Activated B cell treated with CpG ODN at 0.5 μM for 24 hours (primary cell): ENCODE measurements around the gene EIF3A. TPM values are rescaled to one million over a fixed set of nuclear protein-coding genes. Genes with fewer than 3 reads are reported as not detected.

Source experiments
- ATAC-seq: fragments of 200-7000 bp; cut with Tn5 transposase; one replicate; pipeline ENCODE4 v1.10.0; 2021; ENCODE audit warnings: low read depth, mild to moderate bottlenecking, moderate library complexity
- CTCF ChIA-PET: fragments of 350-600 bp; sonication (Branson Sonifier 250); formaldehyde crosslinking; loops from one replicate; lab custom pipeline; 2021; ENCODE audit warnings: antibody characterized with exemption; lab: Charles Lee
- POLR2A ChIA-PET: fragments of 350-600 bp; sonication (Branson Sonifier 250); formaldehyde crosslinking; loops from one replicate; lab custom pipeline; 2021; ENCODE audit warnings: antibody characterized with exemption; lab: Charles Lee
- DNase-seq: peaks from one replicate; pipeline ENCODE4 v3.0.0; 2022
- H3K27ac Mint-ChIP-seq: one replicate; pipeline ENCODE4 v1.8.0; 2020; ENCODE audit warnings: mixed read lengths
- H3K27me3 Mint-ChIP-seq: one replicate; pipeline ENCODE4 v1.8.0; 2021; ENCODE audit warnings: mixed read lengths
- H3K36me3 Mint-ChIP-seq: one replicate; pipeline ENCODE4 v1.8.0; 2021; ENCODE audit warnings: low read depth, mixed read lengths
- H3K4me1 Mint-ChIP-seq: one replicate; pipeline ENCODE4 v1.8.0; 2021; ENCODE audit warnings: mixed read lengths
- H3K4me3 Mint-ChIP-seq: one replicate; pipeline ENCODE4 v1.8.0; 2020; ENCODE audit warnings: mild to moderate bottlenecking, mixed read lengths
- H3K9me3 Mint-ChIP-seq: one replicate; pipeline ENCODE4 v1.8.0; 2020; ENCODE audit warnings: mixed read lengths
- intact Hi-C: fragments of 100-400 bp; cut with micrococcal nuclease; formaldehyde crosslinking; loops from one replicate; pipeline ENCODE4 v1.15.1; 2024
- total RNA-seq: library from RNA; stranded (reverse); gene quantifications from 2 replicates; pipeline ENCODE4 v1.2.3, GENCODE V29; 2022
- TF ChIP-seq, protein P1 (sequence below): fragments of 200-600 bp; IDR thresholded peaks from one replicate; pipeline ENCODE4 v1.8.0; 2022; ENCODE audit warnings: antibody characterized with exemption, mild to moderate bottlenecking

EIF3A gene
- total RNA-seq, 1 donor from 2014 or later = 114 TPM

DNA sequence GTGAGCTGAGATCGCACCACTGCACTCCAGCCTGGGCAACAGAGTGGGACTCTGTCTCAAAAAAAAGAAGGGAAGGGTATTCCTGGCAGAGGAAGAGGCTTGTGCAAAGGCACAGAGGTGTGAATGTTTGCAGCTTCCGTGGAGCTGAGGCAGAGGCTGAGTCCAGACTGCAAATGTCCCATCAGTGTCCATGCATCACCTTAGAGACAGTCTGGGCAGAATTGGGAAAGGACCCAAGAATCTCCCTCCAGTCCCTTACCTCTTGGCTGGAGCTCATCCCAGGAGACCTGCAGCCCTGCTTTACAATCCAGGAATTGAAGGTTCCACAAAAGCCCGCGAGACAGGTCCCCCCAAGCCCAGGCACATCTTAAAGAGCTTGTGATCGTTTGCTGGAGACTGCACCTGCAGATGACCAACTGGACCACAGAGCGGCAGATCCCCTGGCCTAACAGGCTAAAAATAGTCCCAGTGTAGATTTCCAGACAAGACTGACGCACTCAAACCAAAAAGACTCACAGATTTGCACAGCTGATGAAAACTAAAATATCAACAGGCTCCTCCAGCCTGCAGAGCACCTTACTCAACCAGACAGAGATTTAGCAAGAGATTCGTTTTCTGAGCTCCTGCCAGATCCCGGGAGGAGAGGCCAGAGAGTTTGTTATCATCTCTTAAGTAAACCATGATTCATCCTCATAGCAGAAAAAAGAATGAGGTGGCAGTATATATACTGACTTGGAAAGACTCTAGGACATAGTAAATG, 74.0 kb downstream of the EIF3A start:
- no peak overlapping the region for H3K27ac Mint-ChIP-seq
- peaks cover 26% of the 10 kb centered on the region for H3K27me3 Mint-ChIP-seq
- no peaks in the 10 kb centered on the region for H3K36me3 Mint-ChIP-seq
- intact Hi-C loops = no loop called here
- DNase-seq (no peak), ATAC-seq (no peak)
- no peak overlapping the region for H3K4me3 Mint-ChIP-seq
- H3K9me3 Mint-ChIP-seq = no peaks in the 10 kb centered on the region
- ChIA-PET POLR2A (interaction anchor here (0.6 kb wide), 1 partner anchor 963 kb away, joined by 4 read pairs; no protein-coding TSS in a partner anchor), CTCF (no interaction called here)
- H3K4me1 Mint-ChIP-seq = no peaks in the 10 kb centered on the region
- TF ChIP-seq, protein P1, sequence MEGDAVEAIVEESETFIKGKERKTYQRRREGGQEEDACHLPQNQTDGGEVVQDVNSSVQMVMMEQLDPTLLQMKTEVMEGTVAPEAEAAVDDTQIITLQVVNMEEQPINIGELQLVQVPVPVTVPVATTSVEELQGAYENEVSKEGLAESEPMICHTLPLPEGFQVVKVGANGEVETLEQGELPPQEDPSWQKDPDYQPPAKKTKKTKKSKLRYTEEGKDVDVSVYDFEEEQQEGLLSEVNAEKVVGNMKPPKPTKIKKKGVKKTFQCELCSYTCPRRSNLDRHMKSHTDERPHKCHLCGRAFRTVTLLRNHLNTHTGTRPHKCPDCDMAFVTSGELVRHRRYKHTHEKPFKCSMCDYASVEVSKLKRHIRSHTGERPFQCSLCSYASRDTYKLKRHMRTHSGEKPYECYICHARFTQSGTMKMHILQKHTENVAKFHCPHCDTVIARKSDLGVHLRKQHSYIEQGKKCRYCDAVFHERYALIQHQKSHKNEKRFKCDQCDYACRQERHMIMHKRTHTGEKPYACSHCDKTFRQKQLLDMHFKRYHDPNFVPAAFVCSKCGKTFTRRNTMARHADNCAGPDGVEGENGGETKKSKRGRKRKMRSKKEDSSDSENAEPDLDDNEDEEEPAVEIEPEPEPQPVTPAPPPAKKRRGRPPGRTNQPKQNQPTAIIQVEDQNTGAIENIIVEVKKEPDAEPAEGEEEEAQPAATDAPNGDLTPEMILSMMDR = no peak

DNA sequence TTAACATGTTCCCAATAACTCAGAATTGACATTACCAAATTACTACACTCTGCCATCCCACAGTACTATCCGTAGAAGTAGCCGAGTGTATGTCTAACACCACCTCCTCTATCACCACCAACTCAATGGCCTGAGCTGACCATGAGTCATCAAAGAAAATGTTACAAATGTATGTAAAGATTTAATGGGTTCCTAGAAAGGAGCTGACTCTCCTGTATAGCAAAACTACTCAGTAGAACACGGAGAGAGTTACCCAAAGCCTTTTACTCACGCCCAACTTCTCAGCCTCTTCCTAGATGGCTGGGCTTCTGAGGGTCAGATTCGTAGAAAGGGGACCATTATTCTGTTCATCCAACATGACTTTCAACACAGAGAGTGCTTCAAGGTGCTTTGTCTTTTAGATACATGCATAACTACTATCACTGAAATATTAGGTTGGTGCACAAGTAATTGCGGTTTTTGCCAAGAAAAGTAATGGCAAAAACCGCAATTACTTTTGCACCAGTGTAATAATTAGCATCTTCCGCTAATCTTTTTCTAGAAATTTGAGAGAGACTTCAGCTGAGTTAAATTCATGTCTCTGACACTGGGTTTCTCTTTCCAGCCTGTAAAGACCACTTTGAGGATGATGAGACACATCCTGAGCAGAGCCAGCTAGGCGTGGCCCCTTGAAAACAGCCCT, 75.1 kb downstream of the EIF3A start:
- DNase-seq (no peak), ATAC-seq (no peak)
- H3K4me3 Mint-ChIP-seq = no peak overlapping the region
- H3K27ac Mint-ChIP-seq = no peak overlapping the region
- H3K9me3 Mint-ChIP-seq = no peaks in the 10 kb centered on the region
- peaks cover 23% of the 10 kb centered on the region for H3K27me3 Mint-ChIP-seq
- ChIA-PET CTCF (no interaction called here), POLR2A (no interaction called here)
- H3K4me1 Mint-ChIP-seq = no peaks in the 10 kb centered on the region
- TF ChIP-seq, protein P1 = no peak
- intact Hi-C loops = no loop called here
- H3K36me3 Mint-ChIP-seq = no peaks in the 10 kb centered on the region

DNA sequence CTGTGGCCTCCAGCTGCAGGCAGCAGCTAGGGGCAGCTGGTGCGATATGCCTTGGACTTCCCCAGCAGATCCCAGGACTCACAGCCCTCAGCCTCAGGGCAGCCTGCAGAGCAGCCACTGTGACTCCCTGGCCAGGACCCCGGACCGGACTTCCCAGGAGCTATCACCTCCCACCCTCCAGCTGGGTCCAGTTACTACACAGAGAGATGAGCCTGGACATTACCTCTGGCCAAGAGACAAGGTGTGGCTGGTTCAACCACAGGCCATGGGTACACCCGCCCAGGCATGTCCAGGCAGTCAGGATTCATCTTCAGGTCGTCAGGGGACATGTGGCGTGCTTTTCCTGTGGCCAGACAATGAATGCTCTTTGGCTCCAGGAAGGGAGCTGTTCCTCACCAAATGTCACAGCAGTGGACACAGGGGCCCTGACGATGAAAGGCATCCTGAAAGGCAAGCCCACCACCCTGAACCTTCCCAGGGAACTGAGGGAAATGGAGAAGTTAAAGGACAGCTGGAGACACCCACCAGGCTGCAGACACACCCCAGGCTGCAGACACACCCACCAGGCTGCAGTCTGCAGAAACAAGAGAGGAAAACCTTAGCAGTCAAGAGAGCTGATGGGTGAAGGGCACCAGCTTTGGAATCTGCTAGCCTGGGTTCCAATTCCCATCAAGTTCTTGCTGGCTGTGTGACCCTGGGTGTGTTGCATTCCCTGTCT, 76.9 kb downstream of the EIF3A start:
- Mint-ChIP-seq H3K9me3 (no peaks in the 10 kb centered on the region), H3K27me3 (peaks cover 24% of the 10 kb centered on the region), H3K36me3 (no peaks in the 10 kb centered on the region), H3K4me1 (no peaks in the 10 kb centered on the region), H3K4me3 (no peak overlapping the region), H3K27ac (no peak overlapping the region)
- DNase-seq = no peak
- ChIA-PET CTCF (no interaction called here), POLR2A (no interaction called here)
- intact Hi-C loops = no loop called here
- TF ChIP-seq, protein P1 = no peak
- no peak for ATAC-seq

DNA sequence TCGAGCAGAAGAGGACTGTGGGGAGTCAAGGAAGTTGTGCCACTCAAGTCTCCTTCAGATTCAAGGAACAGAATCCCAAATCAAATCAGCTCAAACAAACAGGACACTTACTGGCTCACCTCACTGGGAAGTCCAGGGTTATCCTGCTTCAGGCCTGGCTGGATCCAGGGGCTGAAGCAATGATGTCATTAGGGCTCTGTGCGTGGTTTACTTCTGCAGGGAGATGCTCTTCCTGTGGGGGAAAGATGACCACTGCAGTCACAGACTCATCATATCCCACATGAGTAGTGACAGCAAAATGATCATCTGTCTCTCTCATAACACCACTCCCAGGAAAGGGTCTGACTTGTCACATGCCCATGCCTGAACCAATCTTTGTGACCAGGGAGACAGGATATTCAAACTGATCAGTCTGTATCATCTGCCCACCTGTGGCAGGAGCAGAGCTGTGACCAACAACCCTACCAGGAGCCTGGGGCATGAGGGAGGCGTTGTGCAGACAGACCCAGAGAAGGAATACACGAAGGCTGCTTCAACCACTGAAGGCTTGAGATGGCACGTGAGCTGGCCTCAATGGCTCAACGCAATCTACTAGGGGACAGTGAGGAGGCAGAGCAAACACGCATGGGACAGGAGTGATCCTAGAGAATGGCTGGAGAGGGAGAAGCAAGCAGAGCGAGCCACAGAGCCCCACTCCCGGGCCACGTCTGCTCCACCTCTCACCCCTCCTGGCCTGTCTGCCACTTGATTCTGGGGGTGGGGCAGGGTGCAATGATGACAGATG, 78.7 kb downstream of the EIF3A start:
- H3K4me1 Mint-ChIP-seq = no peaks in the 10 kb centered on the region
- DNase-seq = no peak
- no peak overlapping the region for H3K27ac Mint-ChIP-seq
- POLR2A ChIA-PET = no interaction called here
- no peaks in the 10 kb centered on the region for H3K9me3 Mint-ChIP-seq
- peaks cover 29% of the 10 kb centered on the region for H3K27me3 Mint-ChIP-seq
- CTCF ChIA-PET = no interaction called here
- TF ChIP-seq, protein P1 = no peak
- ATAC-seq = no peak
- intact Hi-C loops = no loop called here
- H3K4me3 Mint-ChIP-seq = no peak overlapping the region
- no peaks in the 10 kb centered on the region for H3K36me3 Mint-ChIP-seq
